Progenitor cell of endocrine pancreas (in vitro differentiated cells): ENCODE measurements around the gene TBCD. TPM values are rescaled to one million over a fixed set of nuclear protein-coding genes. Genes with fewer than 3 reads are reported as not detected.
"Not testable (repeated sequence)": the region's sequence is repeated elsewhere in the genome, so short reads cannot be mapped to it uniquely, and the experiment has no call there.

ENCODE experiments used
- DNase-seq: peaks from one replicate; pipeline ENCODE4 v3.0.0; 2021; ENCODE audit warnings: low spot score; ENCODE audit not compliant: unreplicated experiment
- H3K27ac Mint-ChIP-seq: 2 replicates; pipeline ENCODE4 v1.8.0; 2021; ENCODE audit warnings: mild to moderate bottlenecking, moderate library complexity, mixed read lengths
- H3K27me3 Mint-ChIP-seq: 2 replicates; pipeline ENCODE4 v1.8.0; 2021; ENCODE audit warnings: mixed read lengths
- H3K36me3 Mint-ChIP-seq: 2 replicates; pipeline ENCODE4 v1.8.0; 2022; ENCODE audit warnings: mixed read lengths; ENCODE audit not compliant: insufficient read depth
- H3K4me1 Mint-ChIP-seq: 2 replicates; pipeline ENCODE4 v1.8.0; 2021; ENCODE audit warnings: low read depth, mixed read lengths
- H3K4me3 Mint-ChIP-seq: 2 replicates; pipeline ENCODE4 v1.8.0; 2021; ENCODE audit warnings: low read depth, mild to moderate bottlenecking, moderate library complexity, mixed read lengths
- H3K9me3 Mint-ChIP-seq: 2 replicates; pipeline ENCODE4 v1.8.0; 2021; ENCODE audit warnings: low read depth, mixed read lengths
- total RNA-seq: library from RNA; stranded (reverse); gene quantifications from 2 replicates; pipeline ENCODE4 v1.2.1, GENCODE V29; 2021
- TF ChIP-seq, protein P1 (sequence below): fragments of 200-600 bp; sonication (generic); IDR thresholded peaks from one replicate; pipeline ENCODE4 v1.5.0; 2021; ENCODE audit warnings: antibody characterized with exemption, mild to moderate bottlenecking; ENCODE audit not compliant: unreplicated experiment

Gene TBCD
- total RNA-seq, 1 donor from 2014 or later = 95.6 TPM

DNA sequence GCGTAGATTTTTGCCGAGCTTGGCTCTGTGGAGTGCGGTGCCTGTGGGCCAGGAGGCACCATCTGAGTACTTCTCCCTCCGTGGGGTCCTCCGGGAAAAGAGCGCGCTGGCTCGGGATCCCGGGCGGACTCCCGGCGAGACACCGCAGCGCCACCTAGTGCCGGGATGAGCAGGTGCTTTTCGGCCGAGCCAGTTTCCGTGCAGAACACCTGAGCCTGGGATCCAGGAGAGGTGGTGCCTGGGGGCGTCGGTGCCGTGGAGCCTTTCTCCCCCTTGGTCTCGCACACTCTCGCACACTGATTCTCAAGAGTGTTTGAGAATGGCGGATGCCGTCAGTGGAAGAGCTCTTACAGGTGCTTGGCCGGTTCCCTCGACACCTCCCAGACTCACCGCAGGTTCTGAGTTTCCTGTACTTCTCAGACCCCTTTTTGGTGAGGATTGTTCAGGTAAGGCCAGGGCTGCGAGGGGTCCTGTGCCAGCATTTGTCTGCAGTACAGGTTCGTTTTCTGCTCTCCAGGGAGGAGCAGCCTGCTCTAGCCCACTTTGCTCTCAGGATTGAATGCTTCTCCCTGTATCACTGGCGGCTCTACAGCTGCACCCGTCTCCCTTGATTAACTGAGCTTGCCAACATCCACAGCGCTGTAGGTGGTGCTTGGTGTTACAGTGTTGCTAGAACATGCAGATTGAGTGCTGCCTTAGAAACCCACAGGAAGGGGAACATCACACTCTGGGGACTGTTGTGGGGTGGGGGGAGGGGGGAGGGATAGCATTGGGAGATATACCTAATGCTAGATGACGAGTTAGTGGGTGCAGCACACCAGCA lies 23.3 kb downstream of the TBCD start:
- H3K36me3 Mint-ChIP-seq = peaks cover 26% of the 10 kb centered on the region
- no peak overlapping the region for H3K4me3 Mint-ChIP-seq
- TF ChIP-seq, protein P1, sequence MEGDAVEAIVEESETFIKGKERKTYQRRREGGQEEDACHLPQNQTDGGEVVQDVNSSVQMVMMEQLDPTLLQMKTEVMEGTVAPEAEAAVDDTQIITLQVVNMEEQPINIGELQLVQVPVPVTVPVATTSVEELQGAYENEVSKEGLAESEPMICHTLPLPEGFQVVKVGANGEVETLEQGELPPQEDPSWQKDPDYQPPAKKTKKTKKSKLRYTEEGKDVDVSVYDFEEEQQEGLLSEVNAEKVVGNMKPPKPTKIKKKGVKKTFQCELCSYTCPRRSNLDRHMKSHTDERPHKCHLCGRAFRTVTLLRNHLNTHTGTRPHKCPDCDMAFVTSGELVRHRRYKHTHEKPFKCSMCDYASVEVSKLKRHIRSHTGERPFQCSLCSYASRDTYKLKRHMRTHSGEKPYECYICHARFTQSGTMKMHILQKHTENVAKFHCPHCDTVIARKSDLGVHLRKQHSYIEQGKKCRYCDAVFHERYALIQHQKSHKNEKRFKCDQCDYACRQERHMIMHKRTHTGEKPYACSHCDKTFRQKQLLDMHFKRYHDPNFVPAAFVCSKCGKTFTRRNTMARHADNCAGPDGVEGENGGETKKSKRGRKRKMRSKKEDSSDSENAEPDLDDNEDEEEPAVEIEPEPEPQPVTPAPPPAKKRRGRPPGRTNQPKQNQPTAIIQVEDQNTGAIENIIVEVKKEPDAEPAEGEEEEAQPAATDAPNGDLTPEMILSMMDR = peak; percentile 79
- H3K27me3 Mint-ChIP-seq = no peaks in the 10 kb centered on the region
- H3K27ac Mint-ChIP-seq = no peak overlapping the region
- peak; percentile 53 for DNase-seq
- H3K9me3 Mint-ChIP-seq = peaks cover 4% of the 10 kb centered on the region
- H3K4me1 Mint-ChIP-seq = peaks cover 2% of the 10 kb centered on the region

DNA sequence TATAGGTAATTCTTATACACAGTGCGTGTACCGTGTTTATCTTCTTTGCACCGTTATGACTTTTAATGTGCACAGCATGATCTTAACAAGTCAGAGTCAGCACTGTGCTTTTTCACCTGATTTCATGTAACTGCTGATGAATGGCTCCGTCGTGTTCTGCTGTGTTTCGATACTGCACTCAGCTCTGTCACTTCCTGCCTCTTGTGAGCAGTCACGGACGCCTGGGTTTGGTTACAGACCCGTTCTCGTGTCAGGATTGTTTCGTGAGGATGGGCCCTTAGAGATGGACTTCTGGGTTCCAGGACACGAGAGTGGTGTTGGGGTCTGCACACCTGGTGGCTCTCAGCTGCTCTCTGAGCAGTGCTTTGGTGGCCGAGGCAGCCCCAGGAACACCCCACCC lies 24.6 kb downstream of the TBCD start:
- Mint-ChIP-seq H3K4me1 (peaks cover 2% of the 10 kb centered on the region), H3K9me3 (peaks cover 4% of the 10 kb centered on the region), H3K27ac (no peak overlapping the region), H3K27me3 (no peaks in the 10 kb centered on the region), H3K4me3 (no peak overlapping the region), H3K36me3 (peaks cover 26% of the 10 kb centered on the region)
- TF ChIP-seq, protein P1 = no peak
- DNase-seq = no peak

DNA sequence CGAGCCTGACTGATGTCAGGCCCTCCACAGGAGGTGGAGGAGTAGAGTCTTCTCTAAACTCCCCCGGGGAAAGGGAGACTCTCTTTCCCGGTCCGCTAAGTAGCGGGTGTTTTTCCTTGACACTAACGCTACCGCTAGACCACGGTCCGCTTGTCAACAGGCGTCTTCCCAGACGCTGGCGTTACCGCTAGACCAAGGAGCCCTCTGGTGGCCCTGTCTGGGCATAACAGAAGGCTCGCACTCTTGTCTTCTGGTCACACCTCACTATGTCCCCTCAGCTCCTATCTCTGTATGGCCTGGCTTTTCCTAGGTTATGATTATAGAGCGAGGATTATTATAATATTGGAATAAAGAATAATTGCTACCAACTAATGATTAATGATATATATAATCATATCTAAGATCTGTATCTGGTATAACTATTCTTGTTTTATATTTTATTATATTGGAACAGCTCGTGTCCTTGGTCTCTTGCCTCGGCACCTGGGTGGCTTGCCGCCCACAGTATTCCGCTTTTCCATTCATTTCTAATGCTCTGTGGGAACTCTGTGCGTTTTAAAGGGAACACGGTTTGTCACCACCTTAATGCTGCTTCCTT lies 26.0 kb downstream of the TBCD start:
- H3K27me3 Mint-ChIP-seq, H3K27ac Mint-ChIP-seq, H3K4me1 Mint-ChIP-seq, H3K9me3 Mint-ChIP-seq, DNase-seq, H3K4me3 Mint-ChIP-seq: not testable (repeated sequence)
- peaks cover 17% of the 10 kb centered on the region for H3K36me3 Mint-ChIP-seq
- TF ChIP-seq, protein P1 = peak; percentile 43

GRCh38 chr17:82779541-82779940 lies 27.7 kb downstream of the TBCD start:
- H3K36me3 Mint-ChIP-seq = peaks cover 8% of the 10 kb centered on the region
- no peak for DNase-seq
- no peak overlapping the region for H3K27ac Mint-ChIP-seq
- H3K4me3 Mint-ChIP-seq = no peak overlapping the region
- H3K27me3 Mint-ChIP-seq = no peaks in the 10 kb centered on the region
- TF ChIP-seq, protein P1 = no peak
- H3K9me3 Mint-ChIP-seq = peaks cover 4% of the 10 kb centered on the region
- H3K4me1 Mint-ChIP-seq = peaks cover 6% of the 10 kb centered on the region

DNA sequence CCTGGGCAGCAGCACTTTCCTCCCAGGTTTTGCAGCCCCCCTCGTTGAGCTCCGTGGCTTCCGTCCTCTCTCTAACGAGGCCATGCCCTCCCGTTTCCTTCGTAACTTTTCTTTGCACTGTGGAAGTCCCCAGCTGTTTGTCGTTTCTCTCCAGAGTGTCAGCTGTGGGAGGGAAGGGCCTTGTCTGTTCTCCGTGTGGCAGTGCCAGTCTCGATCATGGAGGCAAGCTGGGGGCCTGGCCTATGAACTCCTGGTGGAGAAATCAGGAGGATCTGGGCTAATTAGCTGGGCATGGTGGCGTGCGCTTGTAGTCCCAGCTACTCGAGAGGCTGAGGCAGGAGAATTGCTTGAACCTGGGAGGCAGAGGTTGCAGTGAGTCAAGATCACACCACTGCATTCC lies 28.3 kb downstream of the TBCD start:
- Mint-ChIP-seq H3K9me3 (peaks cover 4% of the 10 kb centered on the region), H3K4me3 (no peak overlapping the region), H3K36me3 (peaks cover 8% of the 10 kb centered on the region), H3K27me3 (no peaks in the 10 kb centered on the region), H3K4me1 (peaks cover 6% of the 10 kb centered on the region), H3K27ac (no peak overlapping the region)
- TF ChIP-seq, protein P1 = no peak
- DNase-seq = no peak
